ENCODE results near the gene SRRT. TPM values are rescaled to one million over a fixed set of nuclear protein-coding genes. Genes with fewer than 3 reads are reported as not detected.
A peak's percentile ranks its signal among the peaks of the same experiment; 100 is the strongest.

Gene SRRT
- total RNA-seq, 1 donor from 2014 or later, result 70.5 TPM

- ATAC-seq (peak; percentile 57), DNase-seq (ENCODE audit: missing footprints) (peak; percentile 74)
- intact Hi-C loops (cut with DNase I), result loop anchor here (2.0 kb wide), 1 partner anchor 14 kb away; the partner anchor contains the start of gene SRRT
Observed at GRCh38 chr7:100888988-100889750, 14.3 kb downstream of the SRRT start, which contains the start of gene UFSP1. TSS of gene UFSP1 (minus strand) at chr7:100889715. CDS start at chr7:100889271, 444 bp downstream.

- DNase-seq (ENCODE audit: missing footprints), result peak; percentile 67
- intact Hi-C loops (cut with DNase I), result no loop called here
- no peak for ATAC-seq
Observed at GRCh38 chr7:100890653-100891567, 16.0 kb downstream of the SRRT start.

- ATAC-seq (no peak), DNase-seq (ENCODE audit: missing footprints) (no peak)
- intact Hi-C loops (cut with DNase I), result no loop called here
Observed at GRCh38 chr7:100891568-100892247, 16.8 kb downstream of the SRRT start.

- ATAC-seq, result no peak
- intact Hi-C loops (cut with DNase I), result no loop called here
- DNase-seq (ENCODE audit: missing footprints), result peak; percentile 68
Observed at GRCh38 chr7:100892364-100893317, 17.7 kb downstream of the SRRT start.

GRCh38 chr7:100893318-100893895 is 18.5 kb downstream of the SRRT start:
- DNase-seq (ENCODE audit: missing footprints), result peak; percentile 28
- intact Hi-C loops (cut with DNase I), result no loop called here
- no peak for ATAC-seq

GRCh38 chr7:100893910-100894721 is 19.2 kb downstream of the SRRT start:
- intact Hi-C loops (cut with DNase I), result no loop called here
- ATAC-seq, result no peak
- DNase-seq (ENCODE audit: missing footprints), result peak; percentile 33

GRCh38 chr7:100894860-100895700 is 20.2 kb downstream of the SRRT start:
- intact Hi-C loops (cut with DNase I), result loop anchor here (5.0 kb wide), 1 partner anchor 182 kb away; no protein-coding TSS in a partner anchor
- DNase-seq (ENCODE audit: missing footprints), result peak; percentile 86
- no peak for ATAC-seq

- no peak for DNase-seq (ENCODE audit: missing footprints)
- intact Hi-C loops (cut with DNase I), result loop anchor here (5.0 kb wide), 1 partner anchor 182 kb away; no protein-coding TSS in a partner anchor
- no peak for ATAC-seq
Observed at GRCh38 chr7:100895701-100895955, 20.7 kb downstream of the SRRT start, which contains the start of gene ACHE. TSS of gene ACHE (minus strand) at chr7:100895888. CDS start at chr7:100894232, 1,656 bp downstream.

GRCh38 chr7:100895956-100896731 is 21.2 kb downstream of the SRRT start:
- intact Hi-C loops (cut with DNase I), result loop anchor here (5.0 kb wide), 1 partner anchor 181 kb away; no protein-coding TSS in a partner anchor
- DNase-seq (ENCODE audit: missing footprints) (peak; percentile 63), ATAC-seq (no peak)

- intact Hi-C loops (cut with DNase I), result loop anchor here (1.0 to 5.0 kb wide), 2 partner anchors 162 to 180 kb away; no protein-coding TSS in a partner anchor
- DNase-seq (ENCODE audit: missing footprints) (peak; percentile 80), ATAC-seq (no peak)
Observed at GRCh38 chr7:100896732-100897608, 22.1 kb downstream of the SRRT start.

- intact Hi-C loops (cut with DNase I), result loop anchor here (1.0 to 5.0 kb wide), 2 partner anchors 161 to 179 kb away; no protein-coding TSS in a partner anchor
- no peak for ATAC-seq
- DNase-seq (ENCODE audit: missing footprints), result no peak
Observed at GRCh38 chr7:100897772-100898454, 23.0 kb downstream of the SRRT start.

GRCh38 chr7:100899432-100899831 is 24.5 kb downstream of the SRRT start:
- intact Hi-C loops (cut with DNase I), result loop anchor here (5.0 kb wide), 1 partner anchor 178 kb away; no protein-coding TSS in a partner anchor
- DNase-seq (ENCODE audit: missing footprints) (no peak), ATAC-seq (no peak)

- intact Hi-C loops (cut with DNase I), result no loop called here
- ATAC-seq (no peak), DNase-seq (ENCODE audit: missing footprints) (no peak)
Observed at GRCh38 chr7:100900978-100901377, 26.1 kb downstream of the SRRT start.
